ENCODE results near the gene IRX6.

Gene IRX6

DNA sequence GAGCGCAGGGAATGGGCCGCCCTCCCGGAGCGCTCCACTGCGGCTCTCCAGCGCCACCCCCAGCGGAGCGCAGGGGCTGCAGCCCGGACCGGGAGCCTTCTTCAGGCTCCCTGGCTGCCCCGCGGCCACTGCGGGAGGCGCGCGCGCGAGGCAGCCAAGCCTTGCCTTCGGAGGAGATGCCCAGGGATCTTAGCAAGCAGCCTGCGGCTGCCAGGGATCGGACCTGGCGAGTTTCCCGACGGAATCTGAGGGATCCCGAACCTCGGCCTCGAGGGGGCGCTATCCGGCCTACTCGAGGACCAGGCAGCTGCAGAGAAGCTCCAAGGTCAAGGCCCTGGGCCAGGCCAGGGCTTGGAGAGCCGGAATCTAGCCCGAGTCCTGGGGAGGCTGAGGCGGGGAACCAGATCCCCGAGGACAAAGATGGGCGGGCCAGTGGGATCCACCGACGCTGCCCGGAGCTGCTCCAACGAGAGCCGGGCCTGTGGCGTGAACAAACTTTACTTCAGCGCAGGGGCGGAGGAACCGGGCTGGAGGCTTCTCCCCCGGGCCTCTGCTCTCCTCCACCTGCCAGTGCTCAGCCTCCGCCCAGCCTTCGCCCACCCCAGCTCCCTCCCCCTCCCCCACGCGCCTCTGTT, at the start of gene IRX6:
Gene IRX6 (plus strand): TSS at position 567 of the 635 bp plus-strand sequence. CDS start 889 bp downstream, outside the sequence.
- no CpG with 5 or more reads among the region's 49 CpGs for WGBS (ENCODE audit: insufficient coverage, insufficient read length)
- peaks cover 2% of the 10 kb centered on the region; the same call in 1 of the 2 replicates for H3K4me1 ChIP-seq (ENCODE audit: control insufficient read depth, insufficient read depth, low read length)
- peak within 1 kb of the TSS; percentile 38; the same call in 1 of the 2 replicates for H3K4me3 ChIP-seq (ENCODE audit: low read length)
- H3K27me3 ChIP-seq (ENCODE audit: control insufficient read depth, insufficient read depth, low read length): peaks cover 46% of the 10 kb centered on the region
- no peak within 1 kb of the TSS for H3K27ac ChIP-seq (ENCODE audit: low read length)
- DNase-seq (ENCODE audit: low read depth, low spot score): no peak
- no peaks in the 10 kb centered on the region for H3K9me3 ChIP-seq (ENCODE audit: control insufficient read depth, insufficient read depth, low read length)
- H3K36me3 ChIP-seq (ENCODE audit: control insufficient read depth, insufficient read depth, low read length): no peaks in the 10 kb centered on the region

DNA sequence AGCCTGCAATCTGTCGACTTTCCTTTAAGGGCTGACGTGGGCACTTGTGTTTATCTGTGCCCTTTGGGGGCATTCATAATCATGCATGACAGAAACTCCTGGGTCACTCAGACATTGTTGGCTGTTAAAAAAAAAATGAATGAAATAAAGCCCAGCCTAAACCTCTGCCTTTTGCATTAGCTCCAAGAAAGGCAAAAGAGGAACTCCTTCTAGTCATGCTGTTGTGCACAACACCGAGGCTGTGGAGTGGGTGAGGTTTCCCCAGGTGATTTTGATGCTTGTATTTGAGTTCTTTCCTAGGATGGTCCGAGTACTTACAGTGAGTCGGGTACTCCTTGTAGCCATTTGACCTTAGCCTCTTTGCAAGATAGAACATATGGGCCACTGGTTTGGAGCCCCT, 49.6 kb upstream of the IRX6 start:
- DNase-seq (ENCODE audit: low read depth, low spot score): no peak
- WGBS (ENCODE audit: insufficient coverage, insufficient read length): no CpG with 5 or more reads among the region's 5 CpGs
- no peaks in the 10 kb centered on the region for H3K27me3 ChIP-seq (ENCODE audit: control insufficient read depth, insufficient read depth, low read length)

DNA sequence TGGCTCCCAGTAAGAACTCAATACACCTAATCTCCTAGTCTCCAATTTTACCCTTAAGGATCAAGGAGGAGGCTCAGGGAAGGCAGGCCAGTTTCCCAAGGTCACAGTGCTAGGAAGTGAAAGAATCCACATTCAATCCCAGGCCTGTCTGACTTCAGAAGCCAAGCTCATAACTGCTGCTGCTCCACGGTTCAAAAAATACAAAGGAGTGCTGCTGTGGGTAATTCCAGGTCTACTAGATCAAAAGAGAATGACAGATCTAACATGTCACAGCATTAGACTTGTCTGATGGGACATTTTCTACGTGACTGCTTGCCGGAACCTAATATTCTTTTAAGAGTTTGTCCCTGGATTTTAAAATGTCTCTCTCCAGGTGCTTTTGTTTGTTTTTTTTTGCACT, 48.8 kb upstream of the IRX6 start:
- no peaks in the 10 kb centered on the region for H3K9me3 ChIP-seq (ENCODE audit: control insufficient read depth, insufficient read depth, low read length)
- H3K36me3 ChIP-seq (ENCODE audit: control insufficient read depth, insufficient read depth, low read length): no peaks in the 10 kb centered on the region
- no peak overlapping the region for H3K27ac ChIP-seq (ENCODE audit: low read length)
- DNase-seq (ENCODE audit: low read depth, low spot score): no peak
- WGBS (ENCODE audit: insufficient coverage, insufficient read length): no CpG with 5 or more reads among the region's 3 CpGs
- no peaks in the 10 kb centered on the region for H3K27me3 ChIP-seq (ENCODE audit: control insufficient read depth, insufficient read depth, low read length)
- no peak overlapping the region for H3K4me3 ChIP-seq (ENCODE audit: low read length)
- H3K4me1 ChIP-seq (ENCODE audit: control insufficient read depth, insufficient read depth, low read length): no peaks in the 10 kb centered on the region

More for the DNA sequence above, 49.6 kb upstream of the IRX6 start:
- H3K4me3 ChIP-seq (ENCODE audit: low read length): no peak overlapping the region
- H3K4me1 ChIP-seq (ENCODE audit: control insufficient read depth, insufficient read depth, low read length): no peaks in the 10 kb centered on the region
- H3K36me3 ChIP-seq (ENCODE audit: control insufficient read depth, insufficient read depth, low read length): no peaks in the 10 kb centered on the region
- no peak overlapping the region for H3K27ac ChIP-seq (ENCODE audit: low read length)
- H3K9me3 ChIP-seq (ENCODE audit: control insufficient read depth, insufficient read depth, low read length): no peaks in the 10 kb centered on the region

DNA sequence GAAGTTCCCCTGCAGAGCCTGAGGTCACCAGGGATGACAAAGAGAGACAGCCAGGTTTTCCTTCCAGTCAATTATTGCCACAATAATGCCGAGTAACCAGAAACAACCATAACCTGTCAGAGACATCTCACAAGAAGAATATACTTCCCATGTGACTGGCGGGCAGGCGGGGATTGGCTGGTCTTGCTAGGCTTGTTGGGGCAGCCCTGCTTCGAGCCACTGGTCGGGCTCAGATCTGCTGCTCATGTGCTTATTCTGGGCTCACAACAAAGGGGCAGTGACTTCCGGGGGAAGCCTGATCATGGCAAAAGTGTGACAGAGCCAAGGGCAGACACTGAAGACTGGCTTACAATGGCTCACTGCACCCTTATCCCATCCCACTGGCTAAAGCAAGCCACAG, 48.1 kb upstream of the IRX6 start:
- Histone ChIP-seq H3K27me3 (ENCODE audit: control insufficient read depth, insufficient read depth, low read length) (no peaks in the 10 kb centered on the region), H3K27ac (ENCODE audit: low read length) (no peak overlapping the region), H3K4me1 (ENCODE audit: control insufficient read depth, insufficient read depth, low read length) (no peaks in the 10 kb centered on the region; the same call in 1 of the 2 replicates), H3K9me3 (ENCODE audit: control insufficient read depth, insufficient read depth, low read length) (no peaks in the 10 kb centered on the region), H3K36me3 (ENCODE audit: control insufficient read depth, insufficient read depth, low read length) (no peaks in the 10 kb centered on the region), H3K4me3 (ENCODE audit: low read length) (no peak overlapping the region)
- no peak for DNase-seq (ENCODE audit: low read depth, low spot score)
- WGBS (ENCODE audit: insufficient coverage, insufficient read length): no CpG with 5 or more reads among the region's 6 CpGs

DNA sequence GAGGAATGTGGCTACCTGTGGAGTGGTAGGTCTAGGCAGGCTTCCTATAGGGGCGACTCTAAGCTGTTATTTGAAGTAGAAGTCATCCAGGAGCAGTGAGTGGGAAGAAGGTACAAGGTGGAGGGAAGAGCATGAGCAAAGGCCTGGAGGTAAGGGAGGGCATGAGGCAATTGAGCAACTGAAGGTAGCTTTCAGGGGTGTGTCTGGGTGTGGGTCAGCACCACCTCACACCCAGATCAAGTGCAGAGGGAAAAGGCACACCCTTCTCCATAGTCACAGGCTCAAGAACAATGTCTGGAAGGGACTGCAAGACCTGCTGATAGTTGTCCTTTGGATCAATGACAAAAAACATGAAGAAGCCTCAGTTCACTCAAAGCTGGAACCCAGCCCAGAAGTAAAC, 46.5 kb upstream of the IRX6 start:
- no peak for DNase-seq (ENCODE audit: low read depth, low spot score)
- WGBS (ENCODE audit: insufficient coverage, insufficient read length): no CpG with 5 or more reads among the region's 1 CpG
- no peak overlapping the region for H3K27ac ChIP-seq (ENCODE audit: low read length)

DNA sequence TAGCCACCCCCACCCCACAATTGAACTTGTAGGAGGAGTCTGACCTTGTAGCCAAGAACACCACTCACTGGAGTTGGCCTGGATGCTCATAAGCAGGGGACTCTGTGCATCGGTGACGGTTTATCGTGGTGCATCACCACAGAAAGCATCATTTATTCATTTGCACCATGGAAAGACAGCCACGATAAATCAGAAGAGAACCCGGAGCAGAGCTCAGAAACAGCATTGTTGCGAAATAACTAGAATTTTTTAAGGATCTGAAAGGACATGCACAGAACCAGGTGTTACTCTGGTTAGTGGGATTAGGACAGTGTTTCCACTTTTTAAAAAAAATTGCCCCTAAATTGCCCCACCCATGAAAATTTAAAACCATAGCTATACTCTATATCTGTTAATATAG, 44.4 kb upstream of the IRX6 start:
- no peaks in the 10 kb centered on the region for H3K9me3 ChIP-seq (ENCODE audit: control insufficient read depth, insufficient read depth, low read length)
- no peak overlapping the region for H3K4me3 ChIP-seq (ENCODE audit: low read length)
- H3K36me3 ChIP-seq (ENCODE audit: control insufficient read depth, insufficient read depth, low read length): no peaks in the 10 kb centered on the region
- WGBS (ENCODE audit: insufficient coverage, insufficient read length): no CpG with 5 or more reads among the region's 6 CpGs
- no peak for DNase-seq (ENCODE audit: low read depth, low spot score)
- no peaks in the 10 kb centered on the region for H3K27me3 ChIP-seq (ENCODE audit: control insufficient read depth, insufficient read depth, low read length)
- H3K27ac ChIP-seq (ENCODE audit: low read length): no peak overlapping the region
- H3K4me1 ChIP-seq (ENCODE audit: control insufficient read depth, insufficient read depth, low read length): no peaks in the 10 kb centered on the region; the same call in 1 of the 2 replicates

More for the DNA sequence above, 46.5 kb upstream of the IRX6 start:
- H3K9me3 ChIP-seq (ENCODE audit: control insufficient read depth, insufficient read depth, low read length): no peaks in the 10 kb centered on the region
- H3K4me1 ChIP-seq (ENCODE audit: control insufficient read depth, insufficient read depth, low read length): no peaks in the 10 kb centered on the region; the same call in 1 of the 2 replicates
- no peaks in the 10 kb centered on the region for H3K27me3 ChIP-seq (ENCODE audit: control insufficient read depth, insufficient read depth, low read length)
- no peak overlapping the region for H3K4me3 ChIP-seq (ENCODE audit: low read length)
- no peaks in the 10 kb centered on the region for H3K36me3 ChIP-seq (ENCODE audit: control insufficient read depth, insufficient read depth, low read length)

DNA sequence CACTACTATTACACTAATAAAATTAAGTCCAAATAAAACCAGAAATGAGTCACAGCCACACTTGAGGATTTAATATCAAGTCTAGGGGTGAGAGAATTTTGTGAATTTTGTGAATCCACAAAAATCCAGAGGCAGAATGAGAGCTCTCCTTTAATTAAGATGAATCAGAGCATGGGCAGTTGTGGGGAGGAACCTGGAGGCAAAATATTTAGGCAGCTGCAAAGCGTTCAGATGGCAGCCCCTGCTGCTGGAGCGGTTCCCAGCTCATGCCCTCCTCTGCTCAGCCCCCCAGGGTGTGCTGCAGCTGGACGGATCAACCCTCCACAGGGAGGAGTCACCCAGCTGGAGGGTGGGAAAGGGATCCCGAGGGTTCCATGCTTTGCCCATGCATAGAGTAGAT, 43.4 kb upstream of the IRX6 start:
- no peaks in the 10 kb centered on the region for H3K27me3 ChIP-seq (ENCODE audit: control insufficient read depth, insufficient read depth, low read length)
- no peaks in the 10 kb centered on the region; the same call in 1 of the 2 replicates for H3K4me1 ChIP-seq (ENCODE audit: control insufficient read depth, insufficient read depth, low read length)
- WGBS (ENCODE audit: insufficient coverage, insufficient read length): no CpG with 5 or more reads among the region's 4 CpGs
- H3K4me3 ChIP-seq (ENCODE audit: low read length): no peak overlapping the region
- no peak overlapping the region for H3K27ac ChIP-seq (ENCODE audit: low read length)
- no peaks in the 10 kb centered on the region for H3K36me3 ChIP-seq (ENCODE audit: control insufficient read depth, insufficient read depth, low read length)
- no peaks in the 10 kb centered on the region for H3K9me3 ChIP-seq (ENCODE audit: control insufficient read depth, insufficient read depth, low read length)
- no peak for DNase-seq (ENCODE audit: low read depth, low spot score)

DNA sequence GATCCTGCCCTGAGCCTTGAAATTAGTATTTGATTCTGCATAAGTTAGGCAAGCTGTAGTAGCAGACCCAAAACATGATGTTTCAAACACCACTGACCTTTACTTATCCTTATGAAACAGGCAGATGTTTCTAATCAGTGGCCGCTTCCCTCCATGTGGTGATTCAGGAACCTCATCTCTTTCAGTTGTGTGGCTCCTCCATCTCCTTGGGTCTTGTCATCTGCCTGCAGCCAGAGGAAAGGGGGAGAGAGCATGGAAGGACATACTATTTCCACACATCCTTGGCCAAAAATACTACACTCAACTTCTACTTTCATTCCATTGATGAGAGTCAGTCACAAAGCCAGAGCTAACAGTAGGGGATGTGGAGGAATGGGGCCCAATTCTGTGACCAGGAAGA, 41.6 kb upstream of the IRX6 start:
- H3K27ac ChIP-seq (ENCODE audit: low read length): no peak overlapping the region
- no peaks in the 10 kb centered on the region for H3K36me3 ChIP-seq (ENCODE audit: control insufficient read depth, insufficient read depth, low read length)
- DNase-seq (ENCODE audit: low read depth, low spot score): no peak
- H3K27me3 ChIP-seq (ENCODE audit: control insufficient read depth, insufficient read depth, low read length): no peaks in the 10 kb centered on the region
- H3K4me3 ChIP-seq (ENCODE audit: low read length): no peak overlapping the region
- H3K9me3 ChIP-seq (ENCODE audit: control insufficient read depth, insufficient read depth, low read length): no peaks in the 10 kb centered on the region
- WGBS (ENCODE audit: insufficient coverage, insufficient read length): no CpG with 5 or more reads among the region's 1 CpG
- no peaks in the 10 kb centered on the region; the same call in 1 of the 2 replicates for H3K4me1 ChIP-seq (ENCODE audit: control insufficient read depth, insufficient read depth, low read length)

DNA sequence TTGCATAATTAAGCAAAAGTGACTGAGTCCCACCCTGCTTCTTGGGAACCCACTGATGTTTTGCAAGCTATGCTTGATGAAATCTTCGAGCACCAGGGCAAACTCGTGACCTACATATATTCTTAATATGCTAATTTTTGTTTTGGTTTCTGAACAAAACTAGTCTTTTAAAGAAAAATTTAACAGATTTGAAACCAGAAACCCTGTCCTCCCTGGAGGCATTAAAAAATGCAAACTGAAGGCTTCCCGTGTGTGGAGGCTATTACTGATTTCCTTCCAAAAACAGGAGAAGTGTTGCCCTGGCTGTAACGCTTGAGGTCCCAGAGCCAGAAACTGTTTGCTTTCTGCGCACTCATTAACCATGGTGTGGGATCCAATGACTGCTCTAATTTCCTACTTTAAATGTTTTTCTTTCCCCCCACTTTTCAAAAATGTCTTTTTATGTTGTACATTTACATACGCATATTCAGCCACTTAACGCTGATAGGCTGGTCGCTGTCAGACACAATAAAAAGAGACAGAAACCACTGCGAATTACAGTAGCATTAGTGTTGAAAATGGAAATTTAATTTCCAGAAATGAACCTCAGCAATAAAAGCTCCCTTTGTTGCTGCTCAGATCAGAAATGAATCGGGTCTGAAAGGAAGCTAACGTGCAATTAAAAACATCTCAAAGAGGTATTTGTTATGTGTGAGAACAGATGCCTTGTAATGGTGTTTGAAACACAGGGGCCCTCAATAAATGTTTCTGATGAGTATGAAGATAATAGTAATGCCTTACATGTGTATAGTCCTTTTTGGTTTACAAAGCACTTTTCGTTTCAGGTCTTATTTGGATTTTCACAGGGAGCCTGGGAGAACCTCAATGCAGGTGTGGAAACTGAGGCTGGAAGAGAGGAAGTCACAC, 39.9 kb upstream of the IRX6 start:
- Histone ChIP-seq H3K36me3 (ENCODE audit: control insufficient read depth, insufficient read depth, low read length) (no peaks in the 10 kb centered on the region), H3K4me1 (ENCODE audit: control insufficient read depth, insufficient read depth, low read length) (no peaks in the 10 kb centered on the region; the same call in 1 of the 2 replicates), H3K4me3 (ENCODE audit: low read length) (no peak overlapping the region), H3K27me3 (ENCODE audit: control insufficient read depth, insufficient read depth, low read length) (no peaks in the 10 kb centered on the region), H3K9me3 (ENCODE audit: control insufficient read depth, insufficient read depth, low read length) (no peaks in the 10 kb centered on the region), H3K27ac (ENCODE audit: low read length) (no peak overlapping the region)
- WGBS (ENCODE audit: insufficient coverage, insufficient read length): no CpG with 5 or more reads among the region's 12 CpGs
- DNase-seq (ENCODE audit: low read depth, low spot score): no peak

DNA sequence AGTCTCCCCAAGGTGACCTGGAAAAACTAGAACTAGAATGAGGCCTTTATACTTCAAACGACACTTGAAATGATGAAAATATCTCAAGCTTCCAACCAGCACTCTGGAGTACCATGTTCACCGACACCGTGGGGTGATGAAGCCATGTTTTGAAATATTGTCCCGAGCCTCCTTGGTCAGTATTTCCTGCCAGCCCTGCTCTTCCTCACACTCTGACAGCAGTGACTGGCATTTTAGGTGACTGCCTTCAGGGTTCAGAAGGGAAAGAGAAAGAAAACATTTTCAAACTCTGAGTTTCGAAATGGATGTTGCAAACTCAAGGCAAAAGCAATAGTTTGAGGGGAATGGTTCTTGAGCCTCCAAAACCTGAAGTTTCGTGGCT, 39.3 kb upstream of the IRX6 start:
- no CpG with 5 or more reads among the region's 6 CpGs for WGBS (ENCODE audit: insufficient coverage, insufficient read length)
- Histone ChIP-seq H3K4me1 (ENCODE audit: control insufficient read depth, insufficient read depth, low read length) (no peaks in the 10 kb centered on the region; the same call in 1 of the 2 replicates), H3K27ac (ENCODE audit: low read length) (no peak overlapping the region), H3K36me3 (ENCODE audit: control insufficient read depth, insufficient read depth, low read length) (no peaks in the 10 kb centered on the region), H3K4me3 (ENCODE audit: low read length) (no peak overlapping the region), H3K27me3 (ENCODE audit: control insufficient read depth, insufficient read depth, low read length) (no peaks in the 10 kb centered on the region), H3K9me3 (ENCODE audit: control insufficient read depth, insufficient read depth, low read length) (no peaks in the 10 kb centered on the region)
- DNase-seq (ENCODE audit: low read depth, low spot score): no peak

All from iPS DF 6.9 (cell line).